ENCODE results near the gene PJVK. TPM values are rescaled to one million over a fixed set of nuclear protein-coding genes. Genes with fewer than 3 reads are reported as not detected.
A peak's percentile ranks its signal among the peaks of the same experiment; 100 is the strongest.

PJVK gene
- total RNA-seq, 1 experiment from 2014 or later = 3.7 TPM

DNA sequence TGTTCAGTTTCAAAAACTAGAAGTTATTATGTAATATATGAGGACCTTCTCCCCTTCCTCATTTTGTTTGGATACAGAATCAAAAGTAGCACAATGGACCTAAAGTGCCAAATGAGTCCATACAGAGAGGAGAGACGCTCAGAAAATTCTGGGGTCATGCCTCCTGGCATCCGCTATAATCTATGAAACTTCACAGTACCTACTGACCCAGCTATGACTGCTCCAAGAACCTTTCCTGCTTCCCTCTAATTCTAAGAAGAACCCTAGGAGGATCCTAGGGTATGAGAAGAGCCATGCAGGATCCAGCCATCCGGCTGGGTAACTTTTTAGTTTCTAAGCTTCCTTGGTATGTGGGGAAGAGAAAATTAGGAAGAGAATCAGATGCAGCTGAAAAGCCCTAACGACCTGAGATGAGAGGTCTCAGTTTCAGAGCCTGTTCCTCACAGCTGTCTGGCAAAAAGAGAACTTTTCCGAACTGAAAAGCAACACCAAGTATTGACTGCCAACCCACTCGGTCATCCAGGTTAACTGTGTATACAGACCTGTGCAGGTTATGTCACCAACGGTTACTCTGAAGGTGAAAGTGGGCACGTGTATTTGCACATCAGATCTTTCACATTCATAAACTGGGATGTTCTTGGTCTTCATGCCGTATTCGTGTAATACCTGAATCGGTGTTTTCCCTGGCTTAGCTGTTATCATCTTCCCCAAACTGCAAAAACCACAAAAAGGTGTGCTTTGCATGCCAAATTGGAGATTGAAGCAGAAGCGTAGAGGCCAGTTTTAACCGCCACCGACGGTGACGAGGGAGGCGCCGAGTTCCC, 1.3 kb upstream of the PJVK start:
- in situ Hi-C loops (cut with HindIII; ENCODE audit: low pct_unique_long_range_greater_than_20kb, low sequenced_read_pairs) = no loop called here
- intact Hi-C loops (cut with micrococcal nuclease; ENCODE audit: unreplicated experiment) = loop anchor here (2.0 kb wide), 1 partner anchor 29 kb away; the partner anchor contains the start of gene FKBP7
- Histone ChIP-seq H3K4me3 (ENCODE audit: low read depth in 2 of 2, low read length in 2 of 2) (peak overlapping the region; percentile 88 to 95), H3K27ac (ENCODE audit: low read length) (peak overlapping the region; percentile 90), H3K36me3 (ENCODE audit: control insufficient read depth, insufficient read depth, low read length) (peaks cover 22% of the 10 kb centered on the region), H3K4me1 (ENCODE audit: control insufficient read depth, insufficient read depth, low read length) (peaks cover 9% of the 10 kb centered on the region; the same call in 1 of the 2 replicates), H3K9me3 (ENCODE audit: control insufficient read depth, insufficient read depth, low read depth, low read length) (no peaks in the 10 kb centered on the region), H3K27me3 (ENCODE audit: control insufficient read depth, insufficient read depth, low read length) (no peaks in the 10 kb centered on the region)
- POLR2A ChIA-PET = no interaction called here
- CTCF ChIA-PET = interaction anchor here (0.6 to 0.7 kb wide), 2 partner anchors 14 to 109 kb away, joined by 3 read pairs; no protein-coding TSS in a partner anchor
- ATAC-seq (no peak), DNase-seq (ENCODE audit: low read depth, low spot score) (no peak)
- TF ChIP-seq, protein P1, sequence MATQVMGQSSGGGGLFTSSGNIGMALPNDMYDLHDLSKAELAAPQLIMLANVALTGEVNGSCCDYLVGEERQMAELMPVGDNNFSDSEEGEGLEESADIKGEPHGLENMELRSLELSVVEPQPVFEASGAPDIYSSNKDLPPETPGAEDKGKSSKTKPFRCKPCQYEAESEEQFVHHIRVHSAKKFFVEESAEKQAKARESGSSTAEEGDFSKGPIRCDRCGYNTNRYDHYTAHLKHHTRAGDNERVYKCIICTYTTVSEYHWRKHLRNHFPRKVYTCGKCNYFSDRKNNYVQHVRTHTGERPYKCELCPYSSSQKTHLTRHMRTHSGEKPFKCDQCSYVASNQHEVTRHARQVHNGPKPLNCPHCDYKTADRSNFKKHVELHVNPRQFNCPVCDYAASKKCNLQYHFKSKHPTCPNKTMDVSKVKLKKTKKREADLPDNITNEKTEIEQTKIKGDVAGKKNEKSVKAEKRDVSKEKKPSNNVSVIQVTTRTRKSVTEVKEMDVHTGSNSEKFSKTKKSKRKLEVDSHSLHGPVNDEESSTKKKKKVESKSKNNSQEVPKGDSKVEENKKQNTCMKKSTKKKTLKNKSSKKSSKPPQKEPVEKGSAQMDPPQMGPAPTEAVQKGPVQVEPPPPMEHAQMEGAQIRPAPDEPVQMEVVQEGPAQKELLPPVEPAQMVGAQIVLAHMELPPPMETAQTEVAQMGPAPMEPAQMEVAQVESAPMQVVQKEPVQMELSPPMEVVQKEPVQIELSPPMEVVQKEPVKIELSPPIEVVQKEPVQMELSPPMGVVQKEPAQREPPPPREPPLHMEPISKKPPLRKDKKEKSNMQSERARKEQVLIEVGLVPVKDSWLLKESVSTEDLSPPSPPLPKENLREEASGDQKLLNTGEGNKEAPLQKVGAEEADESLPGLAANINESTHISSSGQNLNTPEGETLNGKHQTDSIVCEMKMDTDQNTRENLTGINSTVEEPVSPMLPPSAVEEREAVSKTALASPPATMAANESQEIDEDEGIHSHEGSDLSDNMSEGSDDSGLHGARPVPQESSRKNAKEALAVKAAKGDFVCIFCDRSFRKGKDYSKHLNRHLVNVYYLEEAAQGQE (IDR thresholded peaks at IDR 0.05; ENCODE audit: insufficient read depth in 1 of 2, low read depth in 2 of 2, low read length in 1 of 2) = no peak
- TF ChIP-seq TCF7L2 (IDR thresholded peaks at IDR 0.05; ENCODE audit: low read depth, low read length) (no peak), POLR2AphosphoS5 (IDR thresholded peaks at IDR 0.05; ENCODE audit: low read depth, low read length) (no peak), SIN3A (IDR thresholded peaks at IDR 0.05; ENCODE audit: borderline replicate concordance, insufficient read depth, low read depth, low read length) (no peak)
- TF ChIP-seq, protein P2, sequence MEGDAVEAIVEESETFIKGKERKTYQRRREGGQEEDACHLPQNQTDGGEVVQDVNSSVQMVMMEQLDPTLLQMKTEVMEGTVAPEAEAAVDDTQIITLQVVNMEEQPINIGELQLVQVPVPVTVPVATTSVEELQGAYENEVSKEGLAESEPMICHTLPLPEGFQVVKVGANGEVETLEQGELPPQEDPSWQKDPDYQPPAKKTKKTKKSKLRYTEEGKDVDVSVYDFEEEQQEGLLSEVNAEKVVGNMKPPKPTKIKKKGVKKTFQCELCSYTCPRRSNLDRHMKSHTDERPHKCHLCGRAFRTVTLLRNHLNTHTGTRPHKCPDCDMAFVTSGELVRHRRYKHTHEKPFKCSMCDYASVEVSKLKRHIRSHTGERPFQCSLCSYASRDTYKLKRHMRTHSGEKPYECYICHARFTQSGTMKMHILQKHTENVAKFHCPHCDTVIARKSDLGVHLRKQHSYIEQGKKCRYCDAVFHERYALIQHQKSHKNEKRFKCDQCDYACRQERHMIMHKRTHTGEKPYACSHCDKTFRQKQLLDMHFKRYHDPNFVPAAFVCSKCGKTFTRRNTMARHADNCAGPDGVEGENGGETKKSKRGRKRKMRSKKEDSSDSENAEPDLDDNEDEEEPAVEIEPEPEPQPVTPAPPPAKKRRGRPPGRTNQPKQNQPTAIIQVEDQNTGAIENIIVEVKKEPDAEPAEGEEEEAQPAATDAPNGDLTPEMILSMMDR (IDR thresholded peaks at IDR 0.05) = no peak
- no TSS peak for BruUV-seq (replicated peaks)

DNA sequence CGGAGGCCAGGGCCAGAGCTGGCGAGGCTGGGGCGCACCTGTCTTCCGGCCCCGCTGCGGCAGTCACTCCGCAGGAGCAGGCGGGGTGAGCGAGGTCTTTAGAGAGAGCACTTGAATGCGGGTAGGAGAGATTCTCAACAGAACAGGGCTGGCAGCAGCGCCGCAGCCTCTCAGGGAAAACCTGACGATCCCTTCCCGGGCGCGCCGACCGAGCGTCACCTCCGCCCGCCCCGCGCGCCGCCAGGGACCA, 729 bp upstream of the PJVK start:
- intact Hi-C loops (cut with micrococcal nuclease; ENCODE audit: unreplicated experiment) (loop anchor here (2.0 kb wide), 1 partner anchor 28 kb away; the partner anchor contains the start of gene FKBP7), in situ Hi-C loops (cut with HindIII; ENCODE audit: low pct_unique_long_range_greater_than_20kb, low sequenced_read_pairs) (no loop called here)
- H3K27ac ChIP-seq (ENCODE audit: low read length) = peak overlapping the region; percentile 90
- DNase-seq (ENCODE audit: low read depth, low spot score) (no peak), ATAC-seq (no peak)
- ChIA-PET POLR2A (interaction anchor here (1.0 kb wide), 1 partner anchor 15 kb away, joined by 3 read pairs; no protein-coding TSS in a partner anchor), CTCF (interaction anchor here (0.7 to 0.8 kb wide), 2 partner anchors 15 to 171 kb away, joined by 3 read pairs; no protein-coding TSS in a partner anchor)
- H3K9me3 ChIP-seq (ENCODE audit: control insufficient read depth, insufficient read depth, low read depth, low read length) = no peaks in the 10 kb centered on the region
- no TSS peak for BruUV-seq (replicated peaks)
- TF ChIP-seq POLR2AphosphoS5 (IDR thresholded peaks at IDR 0.05; ENCODE audit: low read depth, low read length) (no peak), SIN3A (IDR thresholded peaks at IDR 0.05; ENCODE audit: borderline replicate concordance, insufficient read depth, low read depth, low read length) (no peak), TCF7L2 (IDR thresholded peaks at IDR 0.05; ENCODE audit: low read depth, low read length) (no peak)
- TF ChIP-seq, protein P1 (IDR thresholded peaks at IDR 0.05; ENCODE audit: insufficient read depth in 1 of 2, low read depth in 2 of 2, low read length in 1 of 2) = no peak
- TF ChIP-seq, protein P2 (IDR thresholded peaks at IDR 0.05) = no peak
- H3K4me3 ChIP-seq (ENCODE audit: low read depth in 2 of 2, low read length in 2 of 2) = peak overlapping the region; percentile 88 to 95
- peaks cover 9% of the 10 kb centered on the region; the same call in 1 of the 2 replicates for H3K4me1 ChIP-seq (ENCODE audit: control insufficient read depth, insufficient read depth, low read length)
- H3K36me3 ChIP-seq (ENCODE audit: control insufficient read depth, insufficient read depth, low read length) = peaks cover 17% of the 10 kb centered on the region
- H3K27me3 ChIP-seq (ENCODE audit: control insufficient read depth, insufficient read depth, low read length) = no peaks in the 10 kb centered on the region
